ENCODE results near the gene BAK1. TPM values are rescaled to one million over a fixed set of nuclear protein-coding genes. Genes with fewer than 3 reads are reported as not detected.

The BAK1 gene
- polyA plus RNA-seq, 1 donor (not counting 4 experiments of a cell fraction or from before 2014, with no cell fraction given) = 61.1 TPM

- peak; percentile 97 for DNase-seq (ENCODE audit: low read depth, low spot score)
- no peaks in the 10 kb centered on the region for H3K79me2 ChIP-seq (ENCODE audit: control insufficient read depth, insufficient read depth, low read length)
- dilution Hi-C loops (cut with MboI; ENCODE audit: extremely low pct_ligation_motif_present, low sequenced_read_pairs) = no loop called here
- FAIRE-seq = peak; percentile 73
- peak overlapping the region; percentile 80 for H3K4me2 ChIP-seq (ENCODE audit: control insufficient read depth, extremely low read depth, insufficient read depth, low read depth, low read length)
- no peaks in the 10 kb centered on the region for H3K9me3 ChIP-seq (ENCODE audit: control insufficient read depth, low read depth, low read length)
- peak overlapping the region; percentile 82 for H3K9ac ChIP-seq (ENCODE audit: control insufficient read depth, extremely low read depth, insufficient read depth, low read length)
- H3K36me3 ChIP-seq (ENCODE audit: control insufficient read depth in 2 of 2, extremely low read depth in 1 of 2, insufficient read depth in 2 of 2, low read length in 2 of 2) = no peaks in the 10 kb centered on the region
- no peaks in the 10 kb centered on the region for H3K9me1 ChIP-seq (ENCODE audit: control insufficient read depth, extremely low read depth, insufficient read depth, low read length)
- H3K4me3 ChIP-seq (ENCODE audit: control insufficient read depth in 2 of 3, extremely low read depth in 1 of 3, insufficient read depth in 2 of 3, low read depth in 1 of 3, low read length in 3 of 3) = peak overlapping the region in 2 of 3 experiments; percentile 20 to 47
- H3K4me1 ChIP-seq (ENCODE audit: control insufficient read depth, extremely low read depth, insufficient read depth, low read length) = peaks cover 47% of the 10 kb centered on the region
- peak overlapping the region; percentile 52 for H2AFZ ChIP-seq (ENCODE audit: control insufficient read depth, low read length)
- H3K27me3 ChIP-seq (ENCODE audit: control insufficient read depth, extremely low read depth, insufficient read depth, low read length) = no peaks in the 10 kb centered on the region
- H4K20me1 ChIP-seq (ENCODE audit: control insufficient read depth, extremely low read depth, insufficient read depth, low read length) = no peaks in the 10 kb centered on the region
- peak overlapping the region; percentile 96 for H3K27ac ChIP-seq (ENCODE audit: control insufficient read depth, insufficient read depth, low read length)
- TF ChIP-seq EZH2 (IDR thresholded peaks at IDR 0.05; ENCODE audit: low read length) (no peak), CTCF (optimal IDR thresholded peaks at IDR 0.05 in 1 of 3, IDR thresholded peaks at IDR 0.05 in 1 of 3, conservative IDR thresholded peaks at IDR 0.05 in 1 of 3; ENCODE audit: extremely low read depth in 1 of 3, insufficient read depth in 2 of 3, low read length in 3 of 3) (peak in 2 of 3 experiments; percentile 91 to 97)
These were observed 9.9 kb upstream of the BAK1 start for GRCh38 chr6:33589731-33590530.

GRCh38 chr6:33589392-33589730 lies 9.3 kb upstream of the BAK1 start:
- no peak for FAIRE-seq
- no peak for DNase-seq (ENCODE audit: low read depth, low spot score)
- Histone ChIP-seq H3K27me3 (ENCODE audit: control insufficient read depth, extremely low read depth, insufficient read depth, low read length) (no peaks in the 10 kb centered on the region), H3K4me2 (ENCODE audit: control insufficient read depth, extremely low read depth, insufficient read depth, low read depth, low read length) (no peak overlapping the region), H3K4me1 (ENCODE audit: control insufficient read depth, extremely low read depth, insufficient read depth, low read length) (peaks cover 49% of the 10 kb centered on the region), H3K9me3 (ENCODE audit: control insufficient read depth, low read depth, low read length) (no peaks in the 10 kb centered on the region), H3K79me2 (ENCODE audit: control insufficient read depth, insufficient read depth, low read length) (no peaks in the 10 kb centered on the region), H3K4me3 (ENCODE audit: control insufficient read depth in 2 of 3, extremely low read depth in 1 of 3, insufficient read depth in 2 of 3, low read depth in 1 of 3, low read length in 3 of 3) (no peak overlapping the region), H2AFZ (ENCODE audit: control insufficient read depth, low read length) (peak overlapping the region; percentile 47), H4K20me1 (ENCODE audit: control insufficient read depth, extremely low read depth, insufficient read depth, low read length) (no peaks in the 10 kb centered on the region), H3K27ac (ENCODE audit: control insufficient read depth, insufficient read depth, low read length) (peak overlapping the region; percentile 96), H3K9ac (ENCODE audit: control insufficient read depth, extremely low read depth, insufficient read depth, low read length) (peak overlapping the region; percentile 82), H3K36me3 (ENCODE audit: control insufficient read depth in 2 of 2, extremely low read depth in 1 of 2, insufficient read depth in 2 of 2, low read length in 2 of 2) (no peaks in the 10 kb centered on the region), H3K9me1 (ENCODE audit: control insufficient read depth, extremely low read depth, insufficient read depth, low read length) (no peaks in the 10 kb centered on the region)
- TF ChIP-seq CTCF (optimal IDR thresholded peaks at IDR 0.05 in 1 of 3, IDR thresholded peaks at IDR 0.05 in 1 of 3, conservative IDR thresholded peaks at IDR 0.05 in 1 of 3; ENCODE audit: extremely low read depth in 1 of 3, insufficient read depth in 2 of 3, low read length in 3 of 3) (no peak), EZH2 (IDR thresholded peaks at IDR 0.05; ENCODE audit: low read length) (no peak)
- dilution Hi-C loops (cut with MboI; ENCODE audit: extremely low pct_ligation_motif_present, low sequenced_read_pairs) = no loop called here

Measured in keratinocyte (primary cell).